PC-9 (cell line): ENCODE data around the gene ZNHIT1.

Source experiments
- EZH2 ChIP-seq: fragments of 200-600 bp; sonication (generic); IDR thresholded peaks from 2 replicates; pipeline ENCODE4 v1.8.0; 2017; ENCODE audit warnings: antibody characterized with exemption, low read depth
- TF ChIP-seq, protein P1 (sequence below): fragments of 200-600 bp; sonication (generic); conservative IDR thresholded peaks from 2 replicates; pipeline ENCODE4 v1.6.1; 2017; ENCODE audit warnings: mixed run types, antibody characterized with exemption, mild to moderate bottlenecking, moderate library complexity

DNA sequence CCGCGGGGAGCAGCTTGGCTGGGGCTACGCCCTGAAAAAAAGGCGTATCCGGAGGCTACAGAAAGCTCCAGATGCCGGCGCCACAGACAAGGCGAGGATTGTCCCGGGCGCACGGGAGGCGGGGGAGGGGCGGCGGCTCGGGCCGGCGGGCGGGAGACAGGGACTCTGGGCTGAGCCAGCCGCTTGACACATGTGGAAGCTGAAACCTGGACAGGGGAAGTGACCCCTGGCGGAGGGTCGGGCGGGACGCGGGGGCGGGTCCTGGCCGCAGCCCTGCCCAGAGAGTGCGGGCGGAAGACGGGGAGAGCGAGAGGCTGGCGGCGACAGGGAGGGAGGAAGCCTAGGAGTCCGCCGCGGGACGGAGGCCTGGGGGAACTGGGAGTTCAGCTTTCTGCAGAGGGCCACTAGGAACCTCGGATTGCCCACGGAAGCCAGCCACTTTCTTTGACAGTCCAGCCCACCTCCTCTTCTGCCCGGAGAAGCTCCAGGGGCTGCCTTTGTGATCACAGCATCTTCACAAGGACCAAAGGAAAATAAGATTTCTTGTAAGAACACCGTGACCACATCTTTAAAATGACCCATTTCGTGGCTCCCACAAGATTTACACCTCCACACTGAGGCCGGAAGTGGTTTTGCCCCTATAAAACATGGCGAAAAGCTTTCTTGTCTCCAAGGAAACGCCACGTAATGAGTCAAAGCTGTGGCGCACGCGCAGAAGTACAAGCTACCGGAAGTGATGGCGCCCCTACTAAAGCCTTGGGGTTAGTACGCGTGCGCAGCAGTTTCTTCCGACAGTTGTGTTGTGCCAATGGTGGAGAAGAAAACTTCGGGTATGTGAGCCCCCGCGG, at the start of gene ZNHIT1, which contains the start of gene PLOD3:
- TF ChIP-seq, protein P1, sequence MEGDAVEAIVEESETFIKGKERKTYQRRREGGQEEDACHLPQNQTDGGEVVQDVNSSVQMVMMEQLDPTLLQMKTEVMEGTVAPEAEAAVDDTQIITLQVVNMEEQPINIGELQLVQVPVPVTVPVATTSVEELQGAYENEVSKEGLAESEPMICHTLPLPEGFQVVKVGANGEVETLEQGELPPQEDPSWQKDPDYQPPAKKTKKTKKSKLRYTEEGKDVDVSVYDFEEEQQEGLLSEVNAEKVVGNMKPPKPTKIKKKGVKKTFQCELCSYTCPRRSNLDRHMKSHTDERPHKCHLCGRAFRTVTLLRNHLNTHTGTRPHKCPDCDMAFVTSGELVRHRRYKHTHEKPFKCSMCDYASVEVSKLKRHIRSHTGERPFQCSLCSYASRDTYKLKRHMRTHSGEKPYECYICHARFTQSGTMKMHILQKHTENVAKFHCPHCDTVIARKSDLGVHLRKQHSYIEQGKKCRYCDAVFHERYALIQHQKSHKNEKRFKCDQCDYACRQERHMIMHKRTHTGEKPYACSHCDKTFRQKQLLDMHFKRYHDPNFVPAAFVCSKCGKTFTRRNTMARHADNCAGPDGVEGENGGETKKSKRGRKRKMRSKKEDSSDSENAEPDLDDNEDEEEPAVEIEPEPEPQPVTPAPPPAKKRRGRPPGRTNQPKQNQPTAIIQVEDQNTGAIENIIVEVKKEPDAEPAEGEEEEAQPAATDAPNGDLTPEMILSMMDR = no peak
- no peak for TF ChIP-seq EZH2
